Measurements from ENCODE around the gene SOX18. TPM values are rescaled to one million over a fixed set of nuclear protein-coding genes. Genes with fewer than 3 reads are reported as not detected.

SOX18 gene
- total RNA-seq, 1 donor from 2014 or later, result 1.0 TPM

- DNase-seq (ENCODE audit: low spot score), result no peak
- Mint-ChIP-seq H3K27me3 (ENCODE audit: low read depth) (peaks cover 20% of the 10 kb centered on the region), H3K27ac (no peak overlapping the region), H3K9me3 (no peaks in the 10 kb centered on the region), H3K4me1 (ENCODE audit: low read depth) (peaks cover 7% of the 10 kb centered on the region), H3K4me3 (ENCODE audit: low read depth) (no peak overlapping the region), H3K36me3 (ENCODE audit: low read depth) (no peaks in the 10 kb centered on the region)
- intact Hi-C loops (cut with micrococcal nuclease), result no loop called here
Observed at GRCh38 chr20:64051561-64052325, 2.3 kb upstream of the SOX18 start.

GRCh38 chr20:64051033-64051452 is 1.6 kb upstream of the SOX18 start:
- intact Hi-C loops (cut with micrococcal nuclease), result no loop called here
- no peaks in the 10 kb centered on the region for H3K9me3 Mint-ChIP-seq
- H3K4me3 Mint-ChIP-seq (ENCODE audit: low read depth), result no peak overlapping the region
- peaks cover 26% of the 10 kb centered on the region for H3K27me3 Mint-ChIP-seq (ENCODE audit: low read depth)
- no peak for DNase-seq (ENCODE audit: low spot score)
- H3K27ac Mint-ChIP-seq, result no peak overlapping the region
- peaks cover 7% of the 10 kb centered on the region for H3K4me1 Mint-ChIP-seq (ENCODE audit: low read depth)
- H3K36me3 Mint-ChIP-seq (ENCODE audit: low read depth), result no peaks in the 10 kb centered on the region

GRCh38 chr20:64050261-64051032 is 1.0 kb upstream of the SOX18 start:
- peaks cover 28% of the 10 kb centered on the region for H3K27me3 Mint-ChIP-seq (ENCODE audit: low read depth)
- H3K36me3 Mint-ChIP-seq (ENCODE audit: low read depth), result no peaks in the 10 kb centered on the region
- peaks cover 7% of the 10 kb centered on the region for H3K4me1 Mint-ChIP-seq (ENCODE audit: low read depth)
- H3K27ac Mint-ChIP-seq, result no peak overlapping the region
- peak overlapping the region; percentile 13 for H3K4me3 Mint-ChIP-seq (ENCODE audit: low read depth)
- H3K9me3 Mint-ChIP-seq, result no peaks in the 10 kb centered on the region
- intact Hi-C loops (cut with micrococcal nuclease), result no loop called here
- no peak for DNase-seq (ENCODE audit: low spot score)

- Mint-ChIP-seq H3K27me3 (ENCODE audit: low read depth) (peaks cover 28% of the 10 kb centered on the region), H3K9me3 (no peaks in the 10 kb centered on the region), H3K4me3 (ENCODE audit: low read depth) (peak overlapping the region; percentile 13), H3K27ac (no peak overlapping the region), H3K4me1 (ENCODE audit: low read depth) (peaks cover 2% of the 10 kb centered on the region), H3K36me3 (ENCODE audit: low read depth) (no peaks in the 10 kb centered on the region)
- intact Hi-C loops (cut with micrococcal nuclease), result no loop called here
- DNase-seq (ENCODE audit: low spot score), result no peak
Observed at GRCh38 chr20:64049878-64050260, 430 bp upstream of the SOX18 start.

GRCh38 chr20:64048402-64049044 is 916 bp downstream of the SOX18 start:
- Mint-ChIP-seq H3K36me3 (ENCODE audit: low read depth) (no peaks in the 10 kb centered on the region), H3K27me3 (ENCODE audit: low read depth) (peaks cover 28% of the 10 kb centered on the region)
- intact Hi-C loops (cut with micrococcal nuclease), result no loop called here

GRCh38 chr20:64047968-64048401 is 1.5 kb downstream of the SOX18 start:
- no peak overlapping the region for H3K4me3 Mint-ChIP-seq (ENCODE audit: low read depth)
- H3K27ac Mint-ChIP-seq, result no peak overlapping the region
- H3K9me3 Mint-ChIP-seq, result no peaks in the 10 kb centered on the region
- H3K36me3 Mint-ChIP-seq (ENCODE audit: low read depth), result no peaks in the 10 kb centered on the region
- intact Hi-C loops (cut with micrococcal nuclease), result no loop called here
- no peak for DNase-seq (ENCODE audit: low spot score)
- no peaks in the 10 kb centered on the region for H3K4me1 Mint-ChIP-seq (ENCODE audit: low read depth)
- H3K27me3 Mint-ChIP-seq (ENCODE audit: low read depth), result peaks cover 28% of the 10 kb centered on the region

More at GRCh38 chr20:64048402-64049044, 916 bp downstream of the SOX18 start:
- no peak for DNase-seq (ENCODE audit: low spot score)
- Mint-ChIP-seq H3K27ac (no peak overlapping the region), H3K9me3 (no peaks in the 10 kb centered on the region), H3K4me3 (ENCODE audit: low read depth) (no peak overlapping the region), H3K4me1 (ENCODE audit: low read depth) (no peaks in the 10 kb centered on the region)

- H3K4me1 Mint-ChIP-seq (ENCODE audit: low read depth), result peaks cover 1% of the 10 kb centered on the region
- H3K4me3 Mint-ChIP-seq (ENCODE audit: low read depth), result no peak overlapping the region
- intact Hi-C loops (cut with micrococcal nuclease), result no loop called here
- no peaks in the 10 kb centered on the region for H3K9me3 Mint-ChIP-seq
- no peak overlapping the region for H3K27ac Mint-ChIP-seq
- peaks cover 27% of the 10 kb centered on the region for H3K27me3 Mint-ChIP-seq (ENCODE audit: low read depth)
- no peak for DNase-seq (ENCODE audit: low spot score)
- no peaks in the 10 kb centered on the region for H3K36me3 Mint-ChIP-seq (ENCODE audit: low read depth)
Observed at GRCh38 chr20:64047046-64047389, 2.4 kb downstream of the SOX18 start.

GRCh38 chr20:64045346-64046011 is 4.0 kb downstream of the SOX18 start:
- DNase-seq (ENCODE audit: low spot score), result no peak
- Mint-ChIP-seq H3K36me3 (ENCODE audit: low read depth) (no peaks in the 10 kb centered on the region), H3K9me3 (no peaks in the 10 kb centered on the region), H3K27me3 (ENCODE audit: low read depth) (peaks cover 22% of the 10 kb centered on the region), H3K4me3 (ENCODE audit: low read depth) (no peak overlapping the region), H3K27ac (no peak overlapping the region), H3K4me1 (ENCODE audit: low read depth) (peaks cover 3% of the 10 kb centered on the region)
- intact Hi-C loops (cut with micrococcal nuclease), result no loop called here

GRCh38 chr20:64044484-64045247 is 4.8 kb downstream of the SOX18 start:
- no peaks in the 10 kb centered on the region for H3K9me3 Mint-ChIP-seq
- intact Hi-C loops (cut with micrococcal nuclease), result no loop called here
- no peak overlapping the region for H3K4me3 Mint-ChIP-seq (ENCODE audit: low read depth)
- peaks cover 8% of the 10 kb centered on the region for H3K4me1 Mint-ChIP-seq (ENCODE audit: low read depth)
- H3K27me3 Mint-ChIP-seq (ENCODE audit: low read depth), result peaks cover 21% of the 10 kb centered on the region
- H3K36me3 Mint-ChIP-seq (ENCODE audit: low read depth), result no peaks in the 10 kb centered on the region
- H3K27ac Mint-ChIP-seq, result no peak overlapping the region
- no peak for DNase-seq (ENCODE audit: low spot score)

- DNase-seq (ENCODE audit: low spot score), result no peak
- Mint-ChIP-seq H3K4me3 (ENCODE audit: low read depth) (no peak overlapping the region), H3K27me3 (ENCODE audit: low read depth) (peaks cover 19% of the 10 kb centered on the region), H3K9me3 (no peaks in the 10 kb centered on the region), H3K36me3 (ENCODE audit: low read depth) (no peaks in the 10 kb centered on the region), H3K4me1 (ENCODE audit: low read depth) (peaks cover 11% of the 10 kb centered on the region), H3K27ac (peak overlapping the region; percentile 55)
- intact Hi-C loops (cut with micrococcal nuclease), result no loop called here
Observed at GRCh38 chr20:64043768-64044167, 5.7 kb downstream of the SOX18 start.

- Mint-ChIP-seq H3K36me3 (ENCODE audit: low read depth) (no peaks in the 10 kb centered on the region), H3K4me1 (ENCODE audit: low read depth) (peaks cover 15% of the 10 kb centered on the region), H3K27me3 (ENCODE audit: low read depth) (peaks cover 12% of the 10 kb centered on the region), H3K27ac (peak overlapping the region; percentile 69), H3K9me3 (no peaks in the 10 kb centered on the region), H3K4me3 (ENCODE audit: low read depth) (peak overlapping the region; percentile 72)
- DNase-seq (ENCODE audit: low spot score), result no peak
- intact Hi-C loops (cut with micrococcal nuclease), result no loop called here
Observed at GRCh38 chr20:64042054-64042781, 7.2 kb downstream of the SOX18 start.

- Mint-ChIP-seq H3K9me3 (no peaks in the 10 kb centered on the region), H3K27ac (no peak overlapping the region), H3K4me1 (ENCODE audit: low read depth) (peaks cover 20% of the 10 kb centered on the region), H3K36me3 (ENCODE audit: low read depth) (no peaks in the 10 kb centered on the region), H3K4me3 (ENCODE audit: low read depth) (peak overlapping the region; percentile 21), H3K27me3 (ENCODE audit: low read depth) (peaks cover 7% of the 10 kb centered on the region)
- intact Hi-C loops (cut with micrococcal nuclease), result no loop called here
- DNase-seq (ENCODE audit: low spot score), result no peak
Observed at GRCh38 chr20:64041781-64042053, 7.7 kb downstream of the SOX18 start.
